ENCODE data around the gene C1orf116. TPM values are rescaled to one million over a fixed set of nuclear protein-coding genes. Genes with fewer than 3 reads are reported as not detected.
A peak's percentile ranks its signal among the peaks of the same experiment; 100 is the strongest.

Gene C1orf116
- total RNA-seq, 1 donor from 2014 or later: not detected

DNA sequence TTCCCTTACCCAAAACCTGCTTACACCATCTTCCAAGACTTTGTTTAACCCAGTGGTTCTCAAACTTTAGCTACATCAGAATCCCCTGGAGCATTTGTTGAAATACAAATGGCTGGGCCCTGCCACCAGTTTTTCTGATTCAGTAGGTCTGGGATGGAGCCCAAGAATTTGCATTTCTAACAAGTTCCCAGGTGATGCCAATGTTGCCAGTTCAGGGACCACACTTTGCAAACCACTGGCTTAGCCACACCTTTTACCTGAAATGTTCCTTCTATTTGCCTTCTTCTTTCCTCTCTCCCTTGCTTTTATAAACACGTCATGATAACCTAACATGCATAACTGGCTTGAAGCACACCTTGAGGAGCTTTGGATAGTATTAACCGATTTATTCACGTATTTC, 46.2 kb downstream of the C1orf116 start:
- H3K36me3 Mint-ChIP-seq (ENCODE audit: unreplicated experiment): no peaks in the 10 kb centered on the region
- H3K27me3 Mint-ChIP-seq (ENCODE audit: unreplicated experiment): peaks cover 61% of the 10 kb centered on the region
- no peak for DNase-seq (ENCODE audit: extremely low spot score, unreplicated experiment)

DNA sequence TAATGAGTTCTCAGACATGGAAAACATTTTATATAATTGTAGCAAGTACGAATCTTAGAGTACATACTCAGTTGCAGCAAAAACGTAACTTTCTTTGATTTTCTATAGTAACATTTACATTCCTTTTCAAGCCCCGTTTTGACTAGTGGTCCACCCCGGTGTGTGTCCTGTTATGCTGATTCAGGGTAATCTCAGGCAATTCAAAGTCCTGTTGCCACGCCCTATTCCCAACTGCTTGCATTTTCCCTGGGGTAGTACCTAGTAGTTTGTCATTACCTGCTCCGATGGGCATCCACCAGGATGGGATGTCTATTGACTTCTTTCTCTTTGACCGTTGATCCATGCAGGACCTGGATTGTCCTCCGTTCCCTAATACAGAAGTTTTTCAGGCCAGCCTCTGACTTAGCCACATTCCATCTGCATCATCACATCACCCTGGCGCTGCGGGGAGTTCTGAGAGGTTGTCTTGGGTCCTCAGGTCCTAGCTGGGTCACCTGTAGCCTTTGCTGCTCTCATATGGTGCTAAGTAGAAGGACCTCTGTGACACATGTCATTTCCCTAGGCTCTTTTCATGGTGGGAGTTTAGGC, 47.3 kb downstream of the C1orf116 start:
- no peak overlapping the region for H3K27ac Mint-ChIP-seq (ENCODE audit: unreplicated experiment)
- no peaks in the 10 kb centered on the region for H3K36me3 Mint-ChIP-seq (ENCODE audit: unreplicated experiment)
- H3K27me3 Mint-ChIP-seq (ENCODE audit: unreplicated experiment): peaks cover 66% of the 10 kb centered on the region
- DNase-seq (ENCODE audit: extremely low spot score, unreplicated experiment): no peak
- no peaks in the 10 kb centered on the region for H3K9me3 Mint-ChIP-seq (ENCODE audit: unreplicated experiment)
- TF ChIP-seq, protein P1, sequence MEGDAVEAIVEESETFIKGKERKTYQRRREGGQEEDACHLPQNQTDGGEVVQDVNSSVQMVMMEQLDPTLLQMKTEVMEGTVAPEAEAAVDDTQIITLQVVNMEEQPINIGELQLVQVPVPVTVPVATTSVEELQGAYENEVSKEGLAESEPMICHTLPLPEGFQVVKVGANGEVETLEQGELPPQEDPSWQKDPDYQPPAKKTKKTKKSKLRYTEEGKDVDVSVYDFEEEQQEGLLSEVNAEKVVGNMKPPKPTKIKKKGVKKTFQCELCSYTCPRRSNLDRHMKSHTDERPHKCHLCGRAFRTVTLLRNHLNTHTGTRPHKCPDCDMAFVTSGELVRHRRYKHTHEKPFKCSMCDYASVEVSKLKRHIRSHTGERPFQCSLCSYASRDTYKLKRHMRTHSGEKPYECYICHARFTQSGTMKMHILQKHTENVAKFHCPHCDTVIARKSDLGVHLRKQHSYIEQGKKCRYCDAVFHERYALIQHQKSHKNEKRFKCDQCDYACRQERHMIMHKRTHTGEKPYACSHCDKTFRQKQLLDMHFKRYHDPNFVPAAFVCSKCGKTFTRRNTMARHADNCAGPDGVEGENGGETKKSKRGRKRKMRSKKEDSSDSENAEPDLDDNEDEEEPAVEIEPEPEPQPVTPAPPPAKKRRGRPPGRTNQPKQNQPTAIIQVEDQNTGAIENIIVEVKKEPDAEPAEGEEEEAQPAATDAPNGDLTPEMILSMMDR (IDR thresholded peaks at IDR 0.05): no peak
- no peak overlapping the region for H3K4me3 Mint-ChIP-seq (ENCODE audit: unreplicated experiment)
- no peaks in the 10 kb centered on the region for H3K4me1 Mint-ChIP-seq (ENCODE audit: unreplicated experiment)

More for the DNA sequence above, 46.2 kb downstream of the C1orf116 start:
- Mint-ChIP-seq H3K9me3 (ENCODE audit: unreplicated experiment) (no peaks in the 10 kb centered on the region), H3K27ac (ENCODE audit: unreplicated experiment) (no peak overlapping the region), H3K4me3 (ENCODE audit: unreplicated experiment) (no peak overlapping the region), H3K4me1 (ENCODE audit: unreplicated experiment) (no peaks in the 10 kb centered on the region)
- TF ChIP-seq, protein P1 (IDR thresholded peaks at IDR 0.05): no peak

DNA sequence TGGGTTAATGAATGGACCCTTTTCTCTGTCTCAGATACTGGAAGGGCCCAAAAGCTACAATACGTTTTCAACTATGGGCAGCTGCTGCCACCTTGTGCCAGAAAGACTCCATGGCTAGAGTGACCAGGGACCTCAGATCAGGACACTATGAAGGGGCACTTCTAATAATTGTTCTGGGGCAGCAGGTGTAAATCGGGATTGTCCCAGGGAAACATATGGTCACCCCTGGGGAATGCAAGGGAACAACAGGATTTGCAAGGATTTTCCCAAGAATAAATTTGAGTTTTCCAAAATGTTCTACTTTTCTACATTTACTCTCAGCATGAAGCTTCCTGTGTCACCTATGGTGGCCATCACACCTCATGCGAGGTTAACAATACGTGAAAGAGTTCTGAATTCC, 50.3 kb downstream of the C1orf116 start:
- Mint-ChIP-seq H3K4me1 (ENCODE audit: unreplicated experiment) (no peaks in the 10 kb centered on the region), H3K9me3 (ENCODE audit: unreplicated experiment) (no peaks in the 10 kb centered on the region), H3K27ac (ENCODE audit: unreplicated experiment) (no peak overlapping the region), H3K4me3 (ENCODE audit: unreplicated experiment) (no peak overlapping the region), H3K36me3 (ENCODE audit: unreplicated experiment) (no peaks in the 10 kb centered on the region), H3K27me3 (ENCODE audit: unreplicated experiment) (peaks cover 63% of the 10 kb centered on the region)
- TF ChIP-seq, protein P1 (IDR thresholded peaks at IDR 0.05): peak; percentile 63
- DNase-seq (ENCODE audit: extremely low spot score, unreplicated experiment): no peak

DNA sequence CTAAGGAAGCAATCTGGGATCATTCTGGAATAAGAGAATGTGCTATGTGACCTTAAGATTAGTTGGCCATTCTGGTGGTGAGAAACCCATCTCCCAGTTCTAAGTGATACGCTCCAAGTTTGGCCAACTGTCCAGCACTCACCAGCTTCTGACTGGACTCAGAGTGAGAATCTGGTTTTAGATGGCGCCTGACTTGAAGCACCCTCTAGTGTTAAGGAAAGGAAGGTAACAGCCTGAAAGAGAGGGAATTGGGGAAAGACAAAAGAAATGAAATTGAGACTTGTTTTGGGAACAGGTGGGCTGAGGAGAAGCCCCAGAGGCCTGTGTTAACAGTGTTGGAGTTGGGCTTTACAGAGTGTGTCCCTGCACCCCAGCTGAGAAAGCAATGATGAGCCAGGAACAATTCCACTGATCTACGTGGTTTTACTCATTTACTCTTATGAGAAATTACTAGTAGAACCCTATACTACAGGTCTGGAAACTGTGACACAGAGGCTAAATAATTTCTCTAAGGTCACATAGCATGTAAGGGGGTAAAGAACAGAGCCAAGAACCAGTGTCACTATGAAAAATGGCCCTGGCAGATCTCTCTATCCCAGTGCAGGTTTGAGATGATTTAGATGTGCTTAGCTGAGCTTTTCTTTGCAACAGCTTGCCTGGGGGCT, 53.0 kb downstream of the C1orf116 start:
- Mint-ChIP-seq H3K27ac (ENCODE audit: unreplicated experiment) (no peak overlapping the region), H3K9me3 (ENCODE audit: unreplicated experiment) (no peaks in the 10 kb centered on the region), H3K4me1 (ENCODE audit: unreplicated experiment) (no peaks in the 10 kb centered on the region), H3K27me3 (ENCODE audit: unreplicated experiment) (peaks cover 52% of the 10 kb centered on the region), H3K36me3 (ENCODE audit: unreplicated experiment) (no peaks in the 10 kb centered on the region), H3K4me3 (ENCODE audit: unreplicated experiment) (no peak overlapping the region)
- DNase-seq (ENCODE audit: extremely low spot score, unreplicated experiment): no peak
- TF ChIP-seq, protein P1 (IDR thresholded peaks at IDR 0.05): peak; percentile 41

DNA sequence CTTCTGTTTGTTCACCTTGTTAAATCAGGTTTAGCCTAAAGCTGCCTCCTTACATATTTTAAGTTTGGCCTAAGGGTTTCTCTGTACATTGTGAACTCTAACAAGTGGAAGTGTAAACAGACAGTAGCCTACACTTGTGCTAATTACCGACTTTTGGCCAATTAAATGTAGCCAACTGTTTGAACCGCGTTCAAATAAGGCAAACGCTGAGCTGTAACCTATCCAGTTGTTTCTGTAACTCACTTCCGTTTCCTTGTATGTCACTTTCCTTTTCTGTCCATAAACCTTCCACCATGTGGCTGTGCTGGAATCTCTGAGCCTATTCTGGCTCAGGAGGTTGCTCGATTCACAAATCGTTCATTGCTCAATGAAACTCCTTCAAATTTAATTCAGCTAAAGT, 54.3 kb downstream of the C1orf116 start:
- no peaks in the 10 kb centered on the region for H3K36me3 Mint-ChIP-seq (ENCODE audit: unreplicated experiment)
- H3K4me1 Mint-ChIP-seq (ENCODE audit: unreplicated experiment): no peaks in the 10 kb centered on the region
- DNase-seq (ENCODE audit: extremely low spot score, unreplicated experiment): no peak
- no peaks in the 10 kb centered on the region for H3K9me3 Mint-ChIP-seq (ENCODE audit: unreplicated experiment)
- no peak overlapping the region for H3K4me3 Mint-ChIP-seq (ENCODE audit: unreplicated experiment)
- H3K27ac Mint-ChIP-seq (ENCODE audit: unreplicated experiment): no peak overlapping the region
- TF ChIP-seq, protein P1 (IDR thresholded peaks at IDR 0.05): no peak
- peaks cover 45% of the 10 kb centered on the region for H3K27me3 Mint-ChIP-seq (ENCODE audit: unreplicated experiment)
